C4-2B (cell line): ENCODE measurements around the gene SMOC1.
"Not testable (repeated sequence)": the region's sequence is repeated elsewhere in the genome, so short reads cannot be mapped to it uniquely, and the experiment has no call there.

ENCODE experiments used
- H3K27ac ChIP-seq: fragments of 450-650 bp; 2 replicates; pipeline ENCODE4 v1.5.1; 2017
- CTCF ChIP-seq: fragments of 450-650 bp; conservative IDR thresholded peaks from 2 replicates; pipeline ENCODE4 v1.5.1; 2017; ENCODE audit warnings: mild to moderate bottlenecking
- ZFX ChIP-seq: fragments of 450-650 bp; IDR thresholded peaks from 2 replicates; pipeline ENCODE4 v1.6.1; 2017

The SMOC1 gene

DNA sequence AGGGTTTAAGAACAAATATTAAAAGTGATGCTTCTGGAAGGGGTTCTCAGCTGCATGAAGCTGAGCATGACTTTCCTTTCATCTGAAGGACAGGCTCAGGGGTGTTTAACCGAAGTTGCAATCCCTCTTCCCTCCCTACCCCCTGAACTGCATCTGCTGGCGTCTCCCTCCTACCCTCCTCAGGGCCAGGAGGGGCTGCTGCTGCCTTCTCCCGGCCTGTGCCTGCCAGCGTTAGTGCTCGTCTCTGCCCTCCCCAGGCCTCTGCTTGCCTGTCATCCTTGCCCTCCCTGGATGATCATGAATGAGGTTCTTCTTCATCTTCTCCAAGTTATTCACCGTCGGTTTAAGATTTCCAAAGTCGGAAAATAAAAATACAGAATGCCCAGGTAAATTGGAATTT is 12.2 kb downstream of the SMOC1 start:
- TF ChIP-seq ZFX (no peak), CTCF (no peak)
- no peak overlapping the region for H3K27ac ChIP-seq

GRCh38 chr14:69895109-69895508 is 15.9 kb downstream of the SMOC1 start:
- TF ChIP-seq ZFX = no peak
- no peak for TF ChIP-seq CTCF

GRCh38 chr14:69896080-69896479 is 16.9 kb downstream of the SMOC1 start:
- TF ChIP-seq ZFX = no peak
- no peak; the same call in 1 of the 2 replicates for TF ChIP-seq CTCF
- H3K27ac ChIP-seq = no peak overlapping the region

More at GRCh38 chr14:69895109-69895508, 15.9 kb downstream of the SMOC1 start:
- no peak overlapping the region for H3K27ac ChIP-seq

GRCh38 chr14:69896972-69897371 is 17.8 kb downstream of the SMOC1 start:
- TF ChIP-seq CTCF (no peak), ZFX (no peak)

GRCh38 chr14:69900603-69901002 is 21.4 kb downstream of the SMOC1 start:
- TF ChIP-seq ZFX (no peak), CTCF (no peak)
- no peak overlapping the region for H3K27ac ChIP-seq

More at GRCh38 chr14:69896972-69897371, 17.8 kb downstream of the SMOC1 start:
- no peak overlapping the region for H3K27ac ChIP-seq

DNA sequence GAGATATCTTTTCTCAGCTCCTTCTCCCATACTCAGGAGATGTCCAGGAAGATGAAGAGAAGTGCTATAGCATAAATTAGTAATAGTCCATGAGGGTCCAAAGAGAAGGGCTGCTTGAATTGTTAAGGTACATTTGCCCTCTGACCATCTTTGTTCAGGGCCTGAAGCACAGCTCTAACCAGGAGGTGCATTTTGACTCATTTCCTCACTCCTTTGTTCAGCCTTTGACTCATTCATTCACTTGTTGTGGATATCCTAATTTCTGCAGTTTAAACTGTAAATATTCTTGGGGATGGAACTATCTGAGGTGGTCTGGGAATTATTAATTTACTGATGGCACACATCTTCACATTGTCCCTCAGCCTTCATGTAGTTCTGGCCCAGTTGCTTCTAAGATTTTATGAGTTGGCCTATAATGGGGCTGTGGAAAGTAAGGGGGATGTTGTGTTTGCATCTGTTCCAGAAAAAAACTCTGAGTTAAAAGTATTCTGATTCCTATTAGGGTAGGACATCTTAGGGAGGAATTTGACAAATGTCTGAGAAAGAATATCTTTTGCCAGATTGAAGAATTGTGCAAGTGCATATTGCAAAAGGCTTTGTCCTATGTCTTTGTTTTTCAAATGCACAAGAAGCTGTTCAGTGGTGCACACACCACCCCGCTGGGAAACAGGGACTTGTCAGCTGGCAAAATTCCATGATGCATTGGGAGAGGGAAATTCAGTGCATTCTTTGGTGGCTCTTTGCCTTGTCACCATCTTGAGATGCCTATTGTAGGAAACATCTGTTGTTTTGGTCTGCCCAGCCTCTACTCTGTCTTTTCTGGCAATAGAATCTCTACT is 22.1 kb downstream of the SMOC1 start:
- no peak for TF ChIP-seq ZFX
- TF ChIP-seq CTCF = no peak
- no peak overlapping the region for H3K27ac ChIP-seq

DNA sequence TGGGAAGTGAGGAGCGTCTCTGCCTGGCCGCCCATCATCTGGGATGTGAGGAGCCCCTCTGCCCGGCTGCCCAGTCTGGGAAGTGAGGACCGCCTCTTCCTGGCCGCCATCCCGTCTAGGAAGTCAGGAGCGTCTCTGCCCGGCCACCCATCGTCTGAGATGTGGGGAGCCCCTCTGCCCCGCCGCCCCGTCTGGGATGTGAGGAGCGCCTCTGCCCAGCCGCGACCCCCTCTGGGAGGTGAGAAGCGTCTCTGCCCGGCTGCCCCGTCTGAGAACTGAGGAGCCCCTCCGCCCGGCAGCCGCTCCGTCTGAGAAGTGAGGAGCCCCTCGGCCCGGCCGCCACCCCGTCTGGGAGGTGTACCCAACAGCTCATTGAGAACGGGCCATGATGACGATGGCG is 23.8 kb downstream of the SMOC1 start:
- H3K27ac ChIP-seq = not testable (repeated sequence)

GRCh38 chr14:69904246-69904645 is 25.0 kb downstream of the SMOC1 start:
- TF ChIP-seq CTCF (no peak), ZFX (no peak)
- H3K27ac ChIP-seq = no peak overlapping the region
